Endodermal cell (in vitro differentiated cells): ENCODE data around the gene TNNT2. TPM values are rescaled to one million over a fixed set of nuclear protein-coding genes. Genes with fewer than 3 reads are reported as not detected.
A peak's percentile ranks its signal among the peaks of the same experiment; 100 is the strongest.

ENCODE experiments used
- DNase-seq: peaks from one replicate; pipeline ENCODE4 v3.0.0-alpha.2; 2017
- H3K27ac ChIP-seq: 2 replicates; pipeline ENCODE4 v1.5.1; 2013; ENCODE audit warnings: mild to moderate bottlenecking, low read depth, low read length, moderate library complexity
- H3K27me3 ChIP-seq: 2 replicates; pipeline ENCODE4 v1.6.1; 2013; ENCODE audit warnings: mild to moderate bottlenecking, low read length, moderate library complexity; ENCODE audit not compliant: insufficient read depth, control insufficient read depth, poor library complexity, severe bottlenecking
- H3K36me3 ChIP-seq: 2 replicates; pipeline ENCODE4 v1.7.0; 2013; ENCODE audit warnings: mild to moderate bottlenecking, low read length, moderate library complexity; ENCODE audit not compliant: control insufficient read depth, insufficient read depth
- H3K4me1 ChIP-seq: one replicate; pipeline ENCODE4 v1.7.0; 2013; ENCODE audit warnings: low read length; ENCODE audit not compliant: control insufficient read depth, insufficient read depth
- H3K4me3 ChIP-seq: 2 replicates; pipeline ENCODE4 v1.5.1; 2013; ENCODE audit warnings: mild to moderate bottlenecking, low read length, moderate library complexity
- H3K9ac ChIP-seq: 2 replicates; pipeline ENCODE4 v1.6.1; 2013; ENCODE audit warnings: mild to moderate bottlenecking, low read length, moderate library complexity; ENCODE audit not compliant: poor library complexity, severe bottlenecking; ENCODE audit errors: extremely low read depth
- H3K9me3 ChIP-seq: 2 replicates; pipeline ENCODE4 v1.6.1; 2013; ENCODE audit warnings: mild to moderate bottlenecking, low read length, moderate library complexity; ENCODE audit not compliant: control insufficient read depth
- H3K27ac Mint-ChIP-seq: 2 replicates; pipeline ENCODE4 v1.8.0; 2020; ENCODE audit warnings: mixed read lengths
- H3K27me3 Mint-ChIP-seq: 2 replicates; pipeline ENCODE4 v1.8.0; 2021; ENCODE audit warnings: mild to moderate bottlenecking, mixed read lengths; ENCODE audit not compliant: insufficient read depth
- H3K36me3 Mint-ChIP-seq: 2 replicates; pipeline ENCODE4 v1.8.0; 2020; ENCODE audit warnings: low read depth, mixed read lengths
- H3K4me1 Mint-ChIP-seq: 2 replicates; pipeline ENCODE4 v1.8.0; 2020; ENCODE audit warnings: mixed read lengths
- H3K4me3 Mint-ChIP-seq: 2 replicates; pipeline ENCODE4 v1.8.0; 2020; ENCODE audit warnings: mild to moderate bottlenecking, moderate library complexity, mixed read lengths
- H3K9me3 Mint-ChIP-seq: 2 replicates; pipeline ENCODE4 v1.8.0; 2020; ENCODE audit warnings: mild to moderate bottlenecking, mixed read lengths
- CTCF ChIP-seq: fragments of 200-600 bp; sonication (generic); conservative IDR thresholded peaks from 2 replicates; pipeline ENCODE4 v1.5.0; 2021; ENCODE audit warnings: antibody characterized with exemption, mild to moderate bottlenecking
- WGBS, 2 experiments: methylation state at CpG; one replicate each; pipeline versions ENCODE4 v1.1.5 to v1.1.7; 2013; ENCODE audit warnings: missing lambda C conversion rate in 2 of 2, mixed read lengths in 1 of 2; ENCODE audit not compliant: insufficient coverage in 1 of 2, insufficient read length in 1 of 2; 5-methylcytosine and 5-hydroxymethylcytosine counted together
- total RNA-seq, 2 donors: library from RNA; stranded (reverse); fragmentation: NEBNext Ultra II Directional in 1 of 2; extraction: Animal tissue kit (Norgen Biotek cat#: 25700) in 1 of 2; gene quantifications; 2 replicates in 1 of 2; 3 replicates in 1 of 2; pipeline ENCODE4 v1.2.1, GENCODE V29; 2021

Gene TNNT2
- total RNA-seq, 2 donors from 2014 or later = 0.35 to 0.88 TPM

GRCh38 chr1:201356236-201356635 is 21.2 kb downstream of the TNNT2 start:
- no peaks in the 10 kb centered on the region for H3K4me1 ChIP-seq
- H3K36me3 Mint-ChIP-seq = no peaks in the 10 kb centered on the region
- H3K27me3 Mint-ChIP-seq = no peaks in the 10 kb centered on the region
- no peak overlapping the region for H3K4me3 Mint-ChIP-seq
- H3K27ac ChIP-seq = no peak overlapping the region
- H3K9me3 Mint-ChIP-seq = no peaks in the 10 kb centered on the region
- H3K36me3 ChIP-seq = no peaks in the 10 kb centered on the region
- no peak overlapping the region for H3K27ac Mint-ChIP-seq
- peak; percentile 25 for DNase-seq
- no peaks in the 10 kb centered on the region for H3K27me3 ChIP-seq
- 91 to 93% methylated on average over 4 to 5 of the region's 5 CpGs for WGBS, 2 experiments
- no peak overlapping the region for H3K9ac ChIP-seq
- H3K4me3 ChIP-seq = no peak overlapping the region
- TF ChIP-seq CTCF = no peak
- no peaks in the 10 kb centered on the region for H3K4me1 Mint-ChIP-seq
- H3K9me3 ChIP-seq = no peaks in the 10 kb centered on the region

- Mint-ChIP-seq H3K4me1 (no peaks in the 10 kb centered on the region), H3K4me3 (no peak overlapping the region), H3K27me3 (no peaks in the 10 kb centered on the region), H3K27ac (no peak overlapping the region), H3K9me3 (no peaks in the 10 kb centered on the region), H3K36me3 (no peaks in the 10 kb centered on the region)
- Histone ChIP-seq H3K36me3 (no peaks in the 10 kb centered on the region), H3K9me3 (no peaks in the 10 kb centered on the region), H3K9ac (no peak overlapping the region), H3K27me3 (no peaks in the 10 kb centered on the region), H3K27ac (no peak overlapping the region), H3K4me1 (no peaks in the 10 kb centered on the region), H3K4me3 (no peak overlapping the region)
- peak; percentile 35 for DNase-seq
- WGBS, 2 experiments = 93 to 98% methylated on average over 6 to 7 of the region's 7 CpGs
- TF ChIP-seq CTCF = no peak
Observed at GRCh38 chr1:201355471-201355870, 22.0 kb downstream of the TNNT2 start.

GRCh38 chr1:201354901-201355295 is 22.6 kb downstream of the TNNT2 start:
- no peak for TF ChIP-seq CTCF
- H3K4me3 ChIP-seq = no peak overlapping the region
- no peaks in the 10 kb centered on the region for H3K27me3 Mint-ChIP-seq
- H3K9ac ChIP-seq = no peak overlapping the region
- H3K27ac Mint-ChIP-seq = no peak overlapping the region
- no peaks in the 10 kb centered on the region for H3K9me3 Mint-ChIP-seq
- no peaks in the 10 kb centered on the region for H3K4me1 Mint-ChIP-seq
- H3K27me3 ChIP-seq = no peaks in the 10 kb centered on the region
- H3K36me3 ChIP-seq = no peaks in the 10 kb centered on the region
- H3K4me3 Mint-ChIP-seq = no peak overlapping the region
- H3K4me1 ChIP-seq = no peaks in the 10 kb centered on the region
- no peaks in the 10 kb centered on the region for H3K36me3 Mint-ChIP-seq
- 72 to 90% methylated on average over 2 to 4 of the region's 4 CpGs for WGBS, 2 experiments
- H3K9me3 ChIP-seq = no peaks in the 10 kb centered on the region
- H3K27ac ChIP-seq = no peak overlapping the region
- peak; percentile 36 for DNase-seq
